Measurements from ENCODE around the gene TSPYL1.

Gene TSPYL1

DNA sequence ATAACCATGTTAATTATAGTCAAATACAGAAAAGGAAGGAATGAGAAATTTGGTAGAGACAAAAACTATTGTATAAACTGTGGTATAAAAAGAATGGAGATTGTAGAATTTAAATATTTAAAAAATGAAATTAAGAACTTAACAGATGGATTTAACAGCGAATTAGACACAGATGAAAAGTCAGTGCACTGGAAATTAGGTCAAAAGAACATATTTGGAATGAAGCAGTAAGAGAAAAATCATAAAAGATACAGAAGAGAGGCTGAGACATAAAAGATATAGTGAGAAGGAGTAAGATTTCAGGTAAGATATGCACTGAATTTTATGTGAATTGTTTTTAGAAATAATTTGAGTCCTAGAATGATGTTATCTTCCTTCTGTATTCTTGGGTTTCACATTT lies 39.9 kb downstream of the TSPYL1 start:
- ATAC-seq: no peak
- TF ChIP-seq, protein P1, sequence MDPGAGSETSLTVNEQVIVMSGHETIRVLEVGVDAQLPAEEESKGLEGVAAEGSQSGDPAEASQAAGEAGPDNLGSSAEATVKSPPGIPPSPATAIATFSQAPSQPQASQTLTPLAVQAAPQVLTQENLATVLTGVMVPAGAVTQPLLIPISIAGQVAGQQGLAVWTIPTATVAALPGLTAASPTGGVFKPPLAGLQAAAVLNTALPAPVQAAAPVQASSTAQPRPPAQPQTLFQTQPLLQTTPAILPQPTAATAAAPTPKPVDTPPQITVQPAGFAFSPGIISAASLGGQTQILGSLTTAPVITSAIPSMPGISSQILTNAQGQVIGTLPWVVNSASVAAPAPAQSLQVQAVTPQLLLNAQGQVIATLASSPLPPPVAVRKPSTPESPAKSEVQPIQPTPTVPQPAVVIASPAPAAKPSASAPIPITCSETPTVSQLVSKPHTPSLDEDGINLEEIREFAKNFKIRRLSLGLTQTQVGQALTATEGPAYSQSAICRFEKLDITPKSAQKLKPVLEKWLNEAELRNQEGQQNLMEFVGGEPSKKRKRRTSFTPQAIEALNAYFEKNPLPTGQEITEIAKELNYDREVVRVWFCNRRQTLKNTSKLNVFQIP (CRISPR knock-in tag; IDR thresholded peaks at IDR 0.05; ENCODE audit: borderline replicate concordance, low read depth): no peak
- TF ChIP-seq, protein P2, sequence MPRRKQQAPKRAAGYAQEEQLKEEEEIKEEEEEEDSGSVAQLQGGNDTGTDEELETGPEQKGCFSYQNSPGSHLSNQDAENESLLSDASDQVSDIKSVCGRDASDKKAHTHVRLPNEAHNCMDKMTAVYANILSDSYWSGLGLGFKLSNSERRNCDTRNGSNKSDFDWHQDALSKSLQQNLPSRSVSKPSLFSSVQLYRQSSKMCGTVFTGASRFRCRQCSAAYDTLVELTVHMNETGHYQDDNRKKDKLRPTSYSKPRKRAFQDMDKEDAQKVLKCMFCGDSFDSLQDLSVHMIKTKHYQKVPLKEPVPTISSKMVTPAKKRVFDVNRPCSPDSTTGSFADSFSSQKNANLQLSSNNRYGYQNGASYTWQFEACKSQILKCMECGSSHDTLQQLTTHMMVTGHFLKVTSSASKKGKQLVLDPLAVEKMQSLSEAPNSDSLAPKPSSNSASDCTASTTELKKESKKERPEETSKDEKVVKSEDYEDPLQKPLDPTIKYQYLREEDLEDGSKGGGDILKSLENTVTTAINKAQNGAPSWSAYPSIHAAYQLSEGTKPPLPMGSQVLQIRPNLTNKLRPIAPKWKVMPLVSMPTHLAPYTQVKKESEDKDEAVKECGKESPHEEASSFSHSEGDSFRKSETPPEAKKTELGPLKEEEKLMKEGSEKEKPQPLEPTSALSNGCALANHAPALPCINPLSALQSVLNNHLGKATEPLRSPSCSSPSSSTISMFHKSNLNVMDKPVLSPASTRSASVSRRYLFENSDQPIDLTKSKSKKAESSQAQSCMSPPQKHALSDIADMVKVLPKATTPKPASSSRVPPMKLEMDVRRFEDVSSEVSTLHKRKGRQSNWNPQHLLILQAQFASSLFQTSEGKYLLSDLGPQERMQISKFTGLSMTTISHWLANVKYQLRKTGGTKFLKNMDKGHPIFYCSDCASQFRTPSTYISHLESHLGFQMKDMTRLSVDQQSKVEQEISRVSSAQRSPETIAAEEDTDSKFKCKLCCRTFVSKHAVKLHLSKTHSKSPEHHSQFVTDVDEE (CRISPR knock-in tag; IDR thresholded peaks at IDR 0.05): no peak
- no peak for TF ChIP-seq ZNF8 (CRISPR knock-in tag; IDR thresholded peaks at IDR 0.05)
- no peak for TF ChIP-seq ZNF565 (CRISPR knock-in tag; conservative IDR thresholded peaks at IDR 0.05; ENCODE audit: low read depth)
- no peak for TF ChIP-seq ARNTL (CRISPR knock-in tag; IDR thresholded peaks at IDR 0.05; ENCODE audit: borderline replicate concordance, low read depth)

DNA sequence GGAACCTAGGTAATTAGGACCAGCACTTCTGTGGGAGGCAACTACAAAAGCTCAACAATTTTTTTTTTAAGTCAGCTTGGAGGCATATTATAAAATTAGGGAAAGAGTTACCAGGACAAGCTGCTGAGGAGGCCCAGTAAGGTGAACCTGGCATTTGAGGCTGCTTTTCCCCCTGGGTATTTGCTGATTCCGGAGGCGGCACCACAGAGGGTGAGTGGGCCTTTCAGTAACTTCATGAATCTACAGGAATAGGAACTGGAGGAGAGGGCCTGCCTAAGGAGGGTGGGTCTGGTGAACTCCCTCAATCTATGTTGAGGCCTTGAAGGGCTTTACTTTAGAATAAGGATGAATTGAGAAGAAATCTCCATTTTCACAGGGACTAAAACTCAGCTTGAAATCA lies 40.5 kb downstream of the TSPYL1 start:
- ATAC-seq: no peak
- no peak for TF ChIP-seq OSR1 (CRISPR knock-in tag; IDR thresholded peaks at IDR 0.05)
- no peak for TF ChIP-seq ZC3H10 (CRISPR knock-in tag; IDR thresholded peaks at IDR 0.05)
- no peak for TF ChIP-seq ZFP3 (CRISPR knock-in tag; IDR thresholded peaks at IDR 0.05)
- no peak for TF ChIP-seq PPARA (CRISPR knock-in tag; IDR thresholded peaks at IDR 0.05; ENCODE audit: borderline replicate concordance)
- no peak for TF ChIP-seq BACH2 (CRISPR knock-in tag; IDR thresholded peaks at IDR 0.05; ENCODE audit: borderline replicate concordance)
- TF ChIP-seq, protein P1 (CRISPR knock-in tag; IDR thresholded peaks at IDR 0.05; ENCODE audit: borderline replicate concordance, low read depth): no peak
- no peak for TF ChIP-seq SNAI2 (CRISPR knock-in tag; IDR thresholded peaks at IDR 0.05)
- TF ChIP-seq TOX (CRISPR knock-in tag; IDR thresholded peaks at IDR 0.05; ENCODE audit: borderline replicate concordance): no peak
- TF ChIP-seq ZFP30 (CRISPR knock-in tag; IDR thresholded peaks at IDR 0.05): no peak
- TF ChIP-seq, protein P3, sequence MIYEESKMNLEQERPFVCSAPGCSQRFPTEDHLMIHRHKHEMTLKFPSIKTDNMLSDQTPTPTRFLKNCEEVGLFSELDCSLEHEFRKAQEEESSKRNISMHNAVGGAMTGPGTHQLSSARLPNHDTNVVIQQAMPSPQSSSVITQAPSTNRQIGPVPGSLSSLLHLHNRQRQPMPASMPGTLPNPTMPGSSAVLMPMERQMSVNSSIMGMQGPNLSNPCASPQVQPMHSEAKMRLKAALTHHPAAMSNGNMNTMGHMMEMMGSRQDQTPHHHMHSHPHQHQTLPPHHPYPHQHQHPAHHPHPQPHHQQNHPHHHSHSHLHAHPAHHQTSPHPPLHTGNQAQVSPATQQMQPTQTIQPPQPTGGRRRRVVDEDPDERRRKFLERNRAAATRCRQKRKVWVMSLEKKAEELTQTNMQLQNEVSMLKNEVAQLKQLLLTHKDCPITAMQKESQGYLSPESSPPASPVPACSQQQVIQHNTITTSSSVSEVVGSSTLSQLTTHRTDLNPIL (CRISPR knock-in tag; IDR thresholded peaks at IDR 0.05; ENCODE audit: low read depth): no peak
- no peak for TF ChIP-seq ARNTL (CRISPR knock-in tag; IDR thresholded peaks at IDR 0.05; ENCODE audit: borderline replicate concordance, low read depth)
- TF ChIP-seq, protein P2 (CRISPR knock-in tag; IDR thresholded peaks at IDR 0.05): no peak
- TF ChIP-seq TCF4 (CRISPR knock-in tag; IDR thresholded peaks at IDR 0.05; ENCODE audit: borderline replicate concordance): no peak
- TF ChIP-seq RARB (CRISPR knock-in tag; IDR thresholded peaks at IDR 0.05): no peak
- TF ChIP-seq, protein P4, sequence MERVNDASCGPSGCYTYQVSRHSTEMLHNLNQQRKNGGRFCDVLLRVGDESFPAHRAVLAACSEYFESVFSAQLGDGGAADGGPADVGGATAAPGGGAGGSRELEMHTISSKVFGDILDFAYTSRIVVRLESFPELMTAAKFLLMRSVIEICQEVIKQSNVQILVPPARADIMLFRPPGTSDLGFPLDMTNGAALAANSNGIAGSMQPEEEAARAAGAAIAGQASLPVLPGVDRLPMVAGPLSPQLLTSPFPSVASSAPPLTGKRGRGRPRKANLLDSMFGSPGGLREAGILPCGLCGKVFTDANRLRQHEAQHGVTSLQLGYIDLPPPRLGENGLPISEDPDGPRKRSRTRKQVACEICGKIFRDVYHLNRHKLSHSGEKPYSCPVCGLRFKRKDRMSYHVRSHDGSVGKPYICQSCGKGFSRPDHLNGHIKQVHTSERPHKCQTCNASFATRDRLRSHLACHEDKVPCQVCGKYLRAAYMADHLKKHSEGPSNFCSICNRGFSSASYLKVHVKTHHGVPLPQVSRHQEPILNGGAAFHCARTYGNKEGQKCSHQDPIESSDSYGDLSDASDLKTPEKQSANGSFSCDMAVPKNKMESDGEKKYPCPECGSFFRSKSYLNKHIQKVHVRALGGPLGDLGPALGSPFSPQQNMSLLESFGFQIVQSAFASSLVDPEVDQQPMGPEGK (CRISPR knock-in tag; IDR thresholded peaks at IDR 0.05; ENCODE audit: borderline replicate concordance): no peak
- TF ChIP-seq ZNF8 (CRISPR knock-in tag; IDR thresholded peaks at IDR 0.05): no peak
- TF ChIP-seq GLIS3 (CRISPR knock-in tag; IDR thresholded peaks at IDR 0.05): no peak
